Lung (tissue), 12 donors: ENCODE results near the gene GARS1. TPM values are rescaled to one million over a fixed set of nuclear protein-coding genes. Genes with fewer than 3 reads are reported as not detected.
"Not testable (repeated sequence)": the region's sequence is repeated elsewhere in the genome, so short reads cannot be mapped to it uniquely, and the experiment has no call there.

ENCODE experiments used
- ATAC-seq: fragments of 200-7000 bp; cut with Tn5 transposase; one replicate; pipeline ENCODE4 v1.9.1; 2020; ENCODE audit warnings: moderate number of reproducible peaks; ENCODE audit not compliant: insufficient read depth, low FRiP score
- DNase-seq, 3 donors: peaks; one replicate each; pipeline ENCODE4 v3.0.0-alpha.2; 2013 to 2017
- H3K27ac ChIP-seq, 2 donors: one replicate each; pipeline ENCODE4 v1.5.1; 2013; ENCODE audit warnings: mild to moderate bottlenecking in 2 of 2, moderate library complexity in 2 of 2, control low read depth in 1 of 2, inconsistent platforms in 1 of 2, low read depth in 1 of 2, low read length in 1 of 2
- H3K27me3 ChIP-seq, 3 donors: one replicate each; pipeline ENCODE4 v1.5.1; 2013; ENCODE audit warnings: low read length in 2 of 3; ENCODE audit not compliant: control insufficient read depth in 3 of 3, insufficient read depth in 3 of 3
- H3K36me3 ChIP-seq, 4 donors: one replicate each; pipeline ENCODE4 v1.5.1; 2013; ENCODE audit warnings: low read length in 4 of 4, mild to moderate bottlenecking in 1 of 4, moderate library complexity in 1 of 4; ENCODE audit not compliant: control insufficient read depth in 4 of 4, insufficient read depth in 4 of 4
- H3K4me1 ChIP-seq, 5 donors: one replicate each; pipeline ENCODE4 v1.5.1; 2013; ENCODE audit warnings: low read length in 5 of 5, mild to moderate bottlenecking in 2 of 5, moderate library complexity in 1 of 5; ENCODE audit not compliant: control insufficient read depth in 5 of 5, insufficient read depth in 5 of 5
- H3K4me3 ChIP-seq: one replicate; pipeline ENCODE4 v1.5.1; 2013; ENCODE audit warnings: mild to moderate bottlenecking, control low read depth, moderate library complexity
- H3K9ac ChIP-seq, 2 donors: one replicate each; pipeline ENCODE4 v1.5.1; 2013; ENCODE audit warnings: low read length in 2 of 2, control low read depth in 1 of 2; ENCODE audit not compliant: insufficient read depth in 1 of 2
- H3K9me3 ChIP-seq, 4 donors: one replicate each; pipeline ENCODE4 v1.5.1; 2013; ENCODE audit warnings: low read length in 3 of 4, mild to moderate bottlenecking in 1 of 4, moderate library complexity in 1 of 4; ENCODE audit not compliant: control insufficient read depth in 4 of 4, insufficient read depth in 3 of 4
- CTCF ChIP-seq: IDR thresholded peaks from 2 replicates; pipeline ENCODE4 v1.5.1; 2012; ENCODE audit warnings: mild to moderate bottlenecking; ENCODE audit errors: control extremely low read depth, extremely low read depth
- WGBS, 2 donors: extraction: QIAGEN DNeasy Blood & Tissue Kit; methylation state at CpG; one replicate each; pipeline ENCODE4 v1.1.7; 2013; 5-methylcytosine and 5-hydroxymethylcytosine counted together
- polyA plus RNA-seq, 2 donors: library from polyadenylated mRNA; stranded (reverse); fragments of 200-250 nt; gene quantifications; one replicate each; pipeline ENCODE4 v1.2.1, GENCODE V29; 2013
- total RNA-seq, 2 donors: library from RNA; depleted of rRNA in 1 of 2; stranded (reverse); fragments of >200 nt in 1 of 2; gene quantifications; one replicate each; pipeline ENCODE4 v1.2.1, GENCODE V29; 2014 to 2021
- donor health status: control.
- donor health status: control.
- donor health status: Bipolar disorder and iron deficiency.
- donor health status: healthy.
- donor health status: DM: yes; HTN: yes; CAD: no.

GARS1 gene
- total and polyA plus RNA-seq, 4 donors, result 55.5 to 132 (median 92.1) TPM

GRCh38 chr7:30566596-30566995 lies 28.1 kb upstream of the GARS1 start:
- Histone ChIP-seq H3K4me3 (no peak overlapping the region), H3K4me1 (peaks cover 0 to 22% (median 1%) of the 10 kb centered on the region in 5 donors), H3K27me3 (no peaks in the 10 kb centered on the region), H3K9me3 (peaks cover 0 to 2% (median 0%) of the 10 kb centered on the region in 4 donors), H3K36me3 (peaks cover 4 to 20% (median 14%) of the 10 kb centered on the region in 4 donors), H3K9ac (no peak overlapping the region), H3K27ac (no peak overlapping the region)
- no peak for ATAC-seq
- no peak for TF ChIP-seq CTCF
- 85 to 94% methylated on average over 2 of the region's 2 CpGs for WGBS, 2 donors
- DNase-seq, result no peak

GRCh38 chr7:30567081-30567480 lies 27.6 kb upstream of the GARS1 start:
- Histone ChIP-seq H3K9me3 (peaks cover 0 to 2% (median 0%) of the 10 kb centered on the region in 4 donors), H3K9ac (no peak overlapping the region), H3K27me3 (no peaks in the 10 kb centered on the region), H3K36me3 (peaks cover 4 to 18% (median 14%) of the 10 kb centered on the region in 4 donors), H3K4me3 (no peak overlapping the region), H3K4me1 (peaks cover 0 to 17% (median 1%) of the 10 kb centered on the region in 5 donors), H3K27ac (no peak overlapping the region)
- WGBS, 2 donors, result 90 to 93% methylated on average over 4 of the region's 4 CpGs
- TF ChIP-seq CTCF, result no peak
- ATAC-seq (no peak), DNase-seq (no peak)

GRCh38 chr7:30570238-30570637 lies 24.4 kb upstream of the GARS1 start:
- not testable (repeated sequence) for H3K27ac ChIP-seq, DNase-seq, H3K27me3 ChIP-seq, H3K4me3 ChIP-seq, H3K9me3 ChIP-seq, H3K4me1 ChIP-seq, ATAC-seq, H3K9ac ChIP-seq
- peaks cover 0 to 19% (median 8%) of the 10 kb centered on the region in 4 donors for H3K36me3 ChIP-seq
- 95 to 96% methylated on average over 4 of the region's 4 CpGs for WGBS, 2 donors

- H3K27ac ChIP-seq, result no peak overlapping the region
- no peaks in the 10 kb centered on the region for H3K4me1 ChIP-seq
- no peak overlapping the region for H3K9ac ChIP-seq
- TF ChIP-seq CTCF, result no peak
- DNase-seq, result no peak
- H3K9me3 ChIP-seq, result peaks cover 0 to 3% (median 1%) of the 10 kb centered on the region in 4 donors
- H3K27me3 ChIP-seq, result no peaks in the 10 kb centered on the region
- ATAC-seq, result peak; percentile 41
- peaks cover 3 to 18% (median 6%) of the 10 kb centered on the region in 4 donors for H3K36me3 ChIP-seq
- 70 to 76% methylated on average over 5 of the region's 5 CpGs for WGBS, 2 donors
- no peak overlapping the region for H3K4me3 ChIP-seq
Measured at GRCh38 chr7:30572212-30572841, 22.4 kb upstream of the GARS1 start.
